Chondrocyte (in vitro differentiated cells): ENCODE measurements around the gene ANKMY2. TPM values are rescaled to one million over a fixed set of nuclear protein-coding genes. Genes with fewer than 3 reads are reported as not detected.
"Not testable (repeated sequence)": the region's sequence is repeated elsewhere in the genome, so short reads cannot be mapped to it uniquely, and the experiment has no call there.

Experiments
- DNase-seq: peaks from one replicate; pipeline ENCODE4 v3.0.0; 2021; ENCODE audit warnings: mixed read lengths, low spot score
- H3K27ac Mint-ChIP-seq: one replicate; pipeline ENCODE4 v1.8.0; 2021; ENCODE audit warnings: mild to moderate bottlenecking, moderate library complexity, mixed read lengths; ENCODE audit not compliant: unreplicated experiment
- H3K27me3 Mint-ChIP-seq: 2 replicates; pipeline ENCODE4 v1.8.0; 2021; ENCODE audit warnings: low read depth, mixed read lengths
- H3K36me3 Mint-ChIP-seq: 2 replicates; pipeline ENCODE4 v1.8.0; 2021; ENCODE audit warnings: low read depth, mixed read lengths
- H3K4me1 Mint-ChIP-seq: 2 replicates; pipeline ENCODE4 v1.8.0; 2021; ENCODE audit warnings: low read depth, mild to moderate bottlenecking, mixed read lengths
- H3K4me3 Mint-ChIP-seq: one replicate; pipeline ENCODE4 v1.8.0; 2021; ENCODE audit warnings: mild to moderate bottlenecking, moderate library complexity, mixed read lengths; ENCODE audit not compliant: unreplicated experiment
- H3K9me3 Mint-ChIP-seq: 2 replicates; pipeline ENCODE4 v1.8.0; 2021; ENCODE audit warnings: low read depth, mixed read lengths
- total RNA-seq: library from RNA; stranded (reverse); gene quantifications from 3 replicates; pipeline ENCODE4 v1.2.1, GENCODE V29; 2021
- TF ChIP-seq, protein P1 (sequence below): fragments of 200-600 bp; sonication (generic); IDR thresholded peaks from 2 replicates; pipeline ENCODE4 v1.5.0; 2021; ENCODE audit warnings: antibody characterized with exemption, mild to moderate bottlenecking, moderate library complexity

Gene ANKMY2
- total RNA-seq, 1 donor from 2014 or later = 23.3 TPM

- H3K4me1 Mint-ChIP-seq = peaks cover 31% of the 10 kb centered on the region
- H3K27me3 Mint-ChIP-seq = no peaks in the 10 kb centered on the region
- H3K36me3 Mint-ChIP-seq = peaks cover 14% of the 10 kb centered on the region
- no peak overlapping the region for H3K4me3 Mint-ChIP-seq
- peaks cover 3% of the 10 kb centered on the region for H3K9me3 Mint-ChIP-seq
- TF ChIP-seq, protein P1, sequence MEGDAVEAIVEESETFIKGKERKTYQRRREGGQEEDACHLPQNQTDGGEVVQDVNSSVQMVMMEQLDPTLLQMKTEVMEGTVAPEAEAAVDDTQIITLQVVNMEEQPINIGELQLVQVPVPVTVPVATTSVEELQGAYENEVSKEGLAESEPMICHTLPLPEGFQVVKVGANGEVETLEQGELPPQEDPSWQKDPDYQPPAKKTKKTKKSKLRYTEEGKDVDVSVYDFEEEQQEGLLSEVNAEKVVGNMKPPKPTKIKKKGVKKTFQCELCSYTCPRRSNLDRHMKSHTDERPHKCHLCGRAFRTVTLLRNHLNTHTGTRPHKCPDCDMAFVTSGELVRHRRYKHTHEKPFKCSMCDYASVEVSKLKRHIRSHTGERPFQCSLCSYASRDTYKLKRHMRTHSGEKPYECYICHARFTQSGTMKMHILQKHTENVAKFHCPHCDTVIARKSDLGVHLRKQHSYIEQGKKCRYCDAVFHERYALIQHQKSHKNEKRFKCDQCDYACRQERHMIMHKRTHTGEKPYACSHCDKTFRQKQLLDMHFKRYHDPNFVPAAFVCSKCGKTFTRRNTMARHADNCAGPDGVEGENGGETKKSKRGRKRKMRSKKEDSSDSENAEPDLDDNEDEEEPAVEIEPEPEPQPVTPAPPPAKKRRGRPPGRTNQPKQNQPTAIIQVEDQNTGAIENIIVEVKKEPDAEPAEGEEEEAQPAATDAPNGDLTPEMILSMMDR = no peak
- no peak for DNase-seq
- peak overlapping the region; percentile 65 for H3K27ac Mint-ChIP-seq
Measured at GRCh38 chr7:16668049-16668858, 22.7 kb upstream of the ANKMY2 start.

DNA sequence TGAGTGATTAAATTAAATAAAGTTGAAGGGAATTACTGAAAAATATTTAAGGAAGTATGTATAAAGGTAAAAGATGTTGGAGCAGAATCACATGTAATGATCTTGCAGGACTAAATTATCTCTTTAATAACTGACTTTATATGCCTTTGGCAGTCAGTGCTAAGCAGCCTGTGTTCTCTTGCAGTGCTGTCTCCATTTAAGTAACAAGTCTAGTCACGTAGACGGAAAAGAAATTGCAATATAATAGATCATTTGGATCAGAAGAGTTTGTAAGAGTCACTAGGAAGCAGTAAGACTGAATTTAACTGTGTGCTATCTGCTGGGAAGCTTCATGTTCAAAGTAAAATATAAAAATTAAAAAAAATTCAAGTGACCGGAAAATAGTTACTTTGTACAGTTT, 21.8 kb upstream of the ANKMY2 start:
- Mint-ChIP-seq H3K4me3 (no peak overlapping the region), H3K9me3 (no peaks in the 10 kb centered on the region), H3K4me1 (peaks cover 39% of the 10 kb centered on the region), H3K27me3 (no peaks in the 10 kb centered on the region), H3K36me3 (peaks cover 9% of the 10 kb centered on the region), H3K27ac (no peak overlapping the region)
- no peak for DNase-seq
- TF ChIP-seq, protein P1 = no peak

GRCh38 chr7:16661924-16662323, 16.4 kb upstream of the ANKMY2 start:
- Mint-ChIP-seq H3K27me3 (no peaks in the 10 kb centered on the region), H3K4me3 (no peak overlapping the region), H3K4me1 (peaks cover 35% of the 10 kb centered on the region), H3K27ac (peak overlapping the region; percentile 60), H3K9me3 (no peaks in the 10 kb centered on the region), H3K36me3 (peaks cover 3% of the 10 kb centered on the region)
- TF ChIP-seq, protein P1 = no peak
- no peak for DNase-seq

DNA sequence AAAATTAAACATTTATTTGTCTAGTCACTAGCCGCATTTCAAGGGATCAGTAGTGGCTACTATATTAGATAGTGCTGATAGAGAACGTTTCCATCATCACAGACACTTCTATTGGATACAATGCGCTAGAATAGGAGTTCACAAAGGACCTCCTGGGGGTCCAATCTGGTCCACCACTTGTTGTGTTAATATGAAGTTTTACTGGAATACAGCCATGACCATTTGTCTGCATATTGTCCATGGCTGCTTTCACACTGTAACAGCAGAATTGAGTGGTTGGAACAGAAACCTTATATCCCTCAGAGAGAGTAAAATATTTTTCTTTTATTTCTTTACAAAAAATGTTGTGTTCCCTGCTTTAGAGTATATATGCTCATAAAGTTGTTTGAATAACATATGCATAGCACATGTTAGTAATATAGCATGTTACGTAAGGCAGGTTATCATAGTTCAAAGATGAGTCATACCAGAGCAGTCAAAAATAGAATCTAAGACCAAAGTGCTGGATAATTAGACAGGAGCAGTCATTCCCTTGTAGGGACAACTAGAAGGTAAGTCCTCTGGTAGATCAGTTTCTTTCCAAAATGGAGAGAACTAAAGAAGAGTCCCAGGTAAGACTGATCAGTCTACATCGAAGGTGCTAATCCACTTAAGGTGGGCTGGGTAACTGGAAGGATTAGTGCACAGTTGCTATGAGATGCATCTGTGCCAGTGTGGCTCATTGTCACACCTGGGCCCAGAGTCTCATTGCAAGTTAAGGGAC, 15.3 kb upstream of the ANKMY2 start:
- Mint-ChIP-seq H3K4me3 (no peak overlapping the region), H3K36me3 (peaks cover 3% of the 10 kb centered on the region), H3K27ac (peak overlapping the region; percentile 85), H3K9me3 (no peaks in the 10 kb centered on the region), H3K4me1 (peaks cover 35% of the 10 kb centered on the region), H3K27me3 (no peaks in the 10 kb centered on the region)
- no peak for DNase-seq
- TF ChIP-seq, protein P1 = no peak

GRCh38 chr7:16659854-16660497, 14.4 kb upstream of the ANKMY2 start:
- not testable (repeated sequence) for H3K27ac Mint-ChIP-seq, H3K27me3 Mint-ChIP-seq, DNase-seq, H3K4me3 Mint-ChIP-seq, H3K9me3 Mint-ChIP-seq, H3K36me3 Mint-ChIP-seq
- H3K4me1 Mint-ChIP-seq = peaks cover 38% of the 10 kb centered on the region
